Glutamatergic neuron (in vitro differentiated cells): ENCODE results near the gene ATG2A. TPM values are rescaled to one million over a fixed set of nuclear protein-coding genes. Genes with fewer than 3 reads are reported as not detected.

Experiments
- DNase-seq: peaks from one replicate; pipeline ENCODE4 v3.0.0; 2022
- H3K27ac Mint-ChIP-seq: one replicate; pipeline ENCODE4 v1.8.0; 2020; ENCODE audit warnings: mild to moderate bottlenecking, mixed read lengths, inconsistent platforms; ENCODE audit not compliant: unreplicated experiment
- H3K27me3 Mint-ChIP-seq: one replicate; pipeline ENCODE4 v1.8.0; 2020; ENCODE audit warnings: mild to moderate bottlenecking, moderate library complexity, mixed read lengths, inconsistent platforms; ENCODE audit not compliant: unreplicated experiment
- H3K36me3 Mint-ChIP-seq: one replicate; pipeline ENCODE4 v1.8.0; 2020; ENCODE audit warnings: mild to moderate bottlenecking, mixed read lengths, inconsistent platforms; ENCODE audit not compliant: unreplicated experiment
- H3K4me1 Mint-ChIP-seq: one replicate; pipeline ENCODE4 v1.8.0; 2020; ENCODE audit warnings: mild to moderate bottlenecking, low read depth, mixed read lengths, inconsistent platforms; ENCODE audit not compliant: unreplicated experiment
- H3K4me3 Mint-ChIP-seq: one replicate; pipeline ENCODE4 v1.8.0; 2020; ENCODE audit warnings: mild to moderate bottlenecking, mixed read lengths, inconsistent platforms; ENCODE audit not compliant: unreplicated experiment
- H3K9me3 Mint-ChIP-seq: one replicate; pipeline ENCODE4 v1.8.0; 2020; ENCODE audit warnings: mild to moderate bottlenecking, moderate library complexity, mixed read lengths, inconsistent platforms; ENCODE audit not compliant: unreplicated experiment
- CTCF ChIP-seq: fragments of 200-600 bp; sonication (generic); IDR thresholded peaks from one replicate; pipeline ENCODE4 v1.5.0; 2021; ENCODE audit not compliant: partially characterized antibody, unreplicated experiment
- total RNA-seq: library from RNA; stranded (reverse); fragmentation: NEBNext Ultra II Directional; extraction: Animal tissue kit (Norgen Biotek cat#: 25700); gene quantifications from one replicate; pipeline ENCODE4 v1.2.1, GENCODE V29; 2021; ENCODE audit not compliant: unreplicated experiment

The ATG2A gene
- total RNA-seq, 1 donor from 2014 or later, result 25.9 TPM

GRCh38 chr11:64859542-64860414 is 57.2 kb downstream of the ATG2A start:
- DNase-seq, result no peak
- Mint-ChIP-seq H3K9me3 (peaks cover 3% of the 10 kb centered on the region), H3K36me3 (no peaks in the 10 kb centered on the region), H3K27ac (no peak overlapping the region), H3K4me1 (peaks cover 12% of the 10 kb centered on the region), H3K4me3 (no peak overlapping the region), H3K27me3 (no peaks in the 10 kb centered on the region)
- no peak for TF ChIP-seq CTCF

GRCh38 chr11:64858467-64859263 is 58.3 kb downstream of the ATG2A start:
- Mint-ChIP-seq H3K9me3 (peaks cover 4% of the 10 kb centered on the region), H3K27me3 (no peaks in the 10 kb centered on the region), H3K27ac (no peak overlapping the region), H3K4me3 (no peak overlapping the region), H3K4me1 (peaks cover 11% of the 10 kb centered on the region), H3K36me3 (no peaks in the 10 kb centered on the region)
- DNase-seq, result no peak
- TF ChIP-seq CTCF, result no peak

GRCh38 chr11:64857485-64857884 is 59.5 kb downstream of the ATG2A start:
- no peak for DNase-seq
- Mint-ChIP-seq H3K36me3 (no peaks in the 10 kb centered on the region), H3K27ac (no peak overlapping the region), H3K4me3 (no peak overlapping the region), H3K9me3 (peaks cover 4% of the 10 kb centered on the region), H3K27me3 (no peaks in the 10 kb centered on the region), H3K4me1 (peaks cover 6% of the 10 kb centered on the region)
- TF ChIP-seq CTCF, result no peak

DNA sequence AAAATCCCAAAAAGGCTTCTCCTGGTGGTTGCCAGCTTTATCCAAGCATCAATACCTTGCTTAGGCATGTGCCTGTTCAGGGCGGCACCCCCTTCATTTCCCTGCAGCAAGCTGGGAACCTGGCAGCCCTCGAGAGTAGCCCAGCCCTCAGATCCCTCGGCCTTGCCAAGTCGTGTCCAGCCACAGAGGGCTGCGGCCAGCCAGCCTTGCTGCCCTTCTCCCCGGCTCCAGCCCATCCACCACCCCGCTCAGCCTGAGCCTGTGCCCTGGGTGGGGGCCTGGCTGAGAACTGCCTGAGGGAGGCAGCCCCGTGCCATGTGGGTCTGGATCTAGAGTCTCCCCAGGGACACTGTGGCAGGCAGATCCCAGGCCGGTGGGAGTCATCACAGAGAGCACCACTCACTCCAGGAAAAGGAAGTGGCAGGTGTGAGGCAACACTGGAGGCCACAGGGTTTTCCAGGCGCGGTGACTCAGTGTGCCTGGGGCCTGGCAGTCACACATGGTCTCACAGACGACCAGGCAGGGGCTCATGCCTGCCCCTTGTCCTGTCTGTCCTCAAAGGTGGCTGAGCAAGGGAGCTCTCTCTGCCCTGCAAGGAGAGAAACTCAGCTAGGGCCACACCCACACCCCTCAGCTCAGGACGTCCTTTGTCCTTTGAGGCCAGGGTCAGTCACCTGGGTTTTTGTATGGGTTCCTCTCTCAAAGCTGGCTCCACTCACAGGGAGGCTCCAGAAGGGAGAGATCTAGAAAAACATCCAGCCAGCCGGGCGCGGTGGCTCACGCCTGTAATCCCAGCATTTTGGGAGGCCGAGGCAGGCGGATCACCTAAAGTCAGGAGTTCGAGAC is 60.4 kb downstream of the ATG2A start:
- Mint-ChIP-seq H3K4me3 (no peak overlapping the region), H3K36me3 (no peaks in the 10 kb centered on the region), H3K27me3 (no peaks in the 10 kb centered on the region), H3K4me1 (peaks cover 6% of the 10 kb centered on the region), H3K9me3 (peaks cover 4% of the 10 kb centered on the region), H3K27ac (no peak overlapping the region)
- DNase-seq, result no peak
- no peak for TF ChIP-seq CTCF
